Progenitor cell of endocrine pancreas (in vitro differentiated cells): ENCODE data around the gene RPTOR. TPM values are rescaled to one million over a fixed set of nuclear protein-coding genes. Genes with fewer than 3 reads are reported as not detected.
"Not testable (repeated sequence)": the region's sequence is repeated elsewhere in the genome, so short reads cannot be mapped to it uniquely, and the experiment has no call there.

Experiments
- DNase-seq: peaks from one replicate; pipeline ENCODE4 v3.0.0; 2021; ENCODE audit warnings: low spot score; ENCODE audit not compliant: unreplicated experiment
- H3K27ac Mint-ChIP-seq: 2 replicates; pipeline ENCODE4 v1.8.0; 2021; ENCODE audit warnings: mild to moderate bottlenecking, moderate library complexity, mixed read lengths
- H3K27me3 Mint-ChIP-seq: 2 replicates; pipeline ENCODE4 v1.8.0; 2021; ENCODE audit warnings: mixed read lengths
- H3K36me3 Mint-ChIP-seq: 2 replicates; pipeline ENCODE4 v1.8.0; 2022; ENCODE audit warnings: mixed read lengths; ENCODE audit not compliant: insufficient read depth
- H3K4me1 Mint-ChIP-seq: 2 replicates; pipeline ENCODE4 v1.8.0; 2021; ENCODE audit warnings: low read depth, mixed read lengths
- H3K4me3 Mint-ChIP-seq: 2 replicates; pipeline ENCODE4 v1.8.0; 2021; ENCODE audit warnings: low read depth, mild to moderate bottlenecking, moderate library complexity, mixed read lengths
- H3K9me3 Mint-ChIP-seq: 2 replicates; pipeline ENCODE4 v1.8.0; 2021; ENCODE audit warnings: low read depth, mixed read lengths
- total RNA-seq: library from RNA; stranded (reverse); gene quantifications from 2 replicates; pipeline ENCODE4 v1.2.1, GENCODE V29; 2021
- TF ChIP-seq, protein P1 (sequence below): fragments of 200-600 bp; sonication (generic); IDR thresholded peaks from one replicate; pipeline ENCODE4 v1.5.0; 2021; ENCODE audit warnings: antibody characterized with exemption, mild to moderate bottlenecking; ENCODE audit not compliant: unreplicated experiment

The RPTOR gene
- total RNA-seq, 1 donor from 2014 or later, result 40.0 TPM

DNA sequence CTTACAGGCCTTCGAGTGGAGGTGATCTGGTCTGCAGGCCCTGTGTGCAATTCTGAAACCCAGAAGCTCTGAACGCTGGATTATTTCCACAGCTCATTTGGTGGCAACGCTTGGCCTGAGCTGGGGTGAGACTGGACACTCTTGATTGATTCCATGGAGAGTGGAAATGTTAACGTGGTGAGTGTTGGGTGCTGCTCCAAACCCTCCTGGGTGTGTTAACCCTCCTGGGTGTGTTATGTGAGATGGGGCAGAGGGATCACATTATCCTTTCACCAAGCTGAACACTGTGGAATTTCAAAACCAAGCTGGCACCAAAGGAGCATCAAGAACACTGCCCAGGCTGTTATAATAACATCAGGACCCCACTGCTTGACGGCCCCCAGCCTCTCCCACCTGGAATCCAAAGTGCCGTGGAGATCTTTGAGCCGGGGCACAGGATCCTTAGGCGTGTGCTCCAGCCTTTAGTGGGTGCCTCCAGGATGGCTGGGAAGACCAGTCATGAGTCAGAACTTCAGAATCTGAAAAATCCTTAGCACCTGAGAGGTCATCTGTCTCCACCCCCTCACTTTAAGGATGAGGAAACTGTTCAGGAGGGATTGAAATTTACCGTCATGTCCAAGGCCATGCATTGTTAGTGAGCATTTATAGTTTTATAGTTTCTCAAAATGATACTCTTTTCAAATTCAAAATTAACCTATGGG is 75.0 kb downstream of the RPTOR start:
- Mint-ChIP-seq H3K27me3 (peaks cover 2% of the 10 kb centered on the region), H3K4me3 (no peak overlapping the region), H3K9me3 (no peaks in the 10 kb centered on the region), H3K4me1 (peaks cover 2% of the 10 kb centered on the region), H3K27ac (no peak overlapping the region), H3K36me3 (peaks cover 1% of the 10 kb centered on the region)
- no peak for DNase-seq
- TF ChIP-seq, protein P1, sequence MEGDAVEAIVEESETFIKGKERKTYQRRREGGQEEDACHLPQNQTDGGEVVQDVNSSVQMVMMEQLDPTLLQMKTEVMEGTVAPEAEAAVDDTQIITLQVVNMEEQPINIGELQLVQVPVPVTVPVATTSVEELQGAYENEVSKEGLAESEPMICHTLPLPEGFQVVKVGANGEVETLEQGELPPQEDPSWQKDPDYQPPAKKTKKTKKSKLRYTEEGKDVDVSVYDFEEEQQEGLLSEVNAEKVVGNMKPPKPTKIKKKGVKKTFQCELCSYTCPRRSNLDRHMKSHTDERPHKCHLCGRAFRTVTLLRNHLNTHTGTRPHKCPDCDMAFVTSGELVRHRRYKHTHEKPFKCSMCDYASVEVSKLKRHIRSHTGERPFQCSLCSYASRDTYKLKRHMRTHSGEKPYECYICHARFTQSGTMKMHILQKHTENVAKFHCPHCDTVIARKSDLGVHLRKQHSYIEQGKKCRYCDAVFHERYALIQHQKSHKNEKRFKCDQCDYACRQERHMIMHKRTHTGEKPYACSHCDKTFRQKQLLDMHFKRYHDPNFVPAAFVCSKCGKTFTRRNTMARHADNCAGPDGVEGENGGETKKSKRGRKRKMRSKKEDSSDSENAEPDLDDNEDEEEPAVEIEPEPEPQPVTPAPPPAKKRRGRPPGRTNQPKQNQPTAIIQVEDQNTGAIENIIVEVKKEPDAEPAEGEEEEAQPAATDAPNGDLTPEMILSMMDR, result no peak

DNA sequence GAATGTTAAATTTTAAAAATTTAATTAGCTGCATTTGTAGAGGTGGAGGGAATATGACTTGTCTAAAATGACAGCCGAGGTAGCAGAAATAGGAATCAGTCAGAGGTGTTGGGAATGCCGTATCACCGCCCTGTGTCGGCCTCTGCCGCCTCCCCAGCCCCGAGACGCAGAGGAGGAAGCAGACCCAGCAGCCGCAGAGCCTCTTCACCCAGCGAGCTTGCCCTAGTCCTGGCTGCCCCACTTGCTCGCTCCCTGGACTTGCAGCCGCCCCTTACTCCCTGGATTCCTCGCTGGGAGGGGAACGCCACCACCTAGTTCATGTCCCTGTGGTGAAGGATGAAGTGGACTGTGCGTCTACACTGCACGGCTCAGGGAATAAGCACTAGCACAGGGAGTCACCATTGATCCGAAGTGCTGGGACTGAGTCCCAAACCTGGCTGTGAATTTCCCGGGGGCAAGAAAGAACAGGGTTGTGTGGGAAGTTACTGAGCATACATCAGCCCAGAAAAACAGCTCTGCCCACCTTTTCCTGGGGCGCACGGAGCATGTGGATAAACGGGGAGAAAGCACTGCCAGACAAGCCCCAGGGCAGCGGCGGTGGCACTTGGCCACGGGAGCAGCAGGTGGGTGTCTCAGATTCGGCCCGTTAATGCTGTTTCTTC is 76.8 kb downstream of the RPTOR start:
- Mint-ChIP-seq H3K4me3 (no peak overlapping the region), H3K27me3 (peaks cover 2% of the 10 kb centered on the region), H3K36me3 (peaks cover 5% of the 10 kb centered on the region), H3K4me1 (peaks cover 3% of the 10 kb centered on the region), H3K9me3 (no peaks in the 10 kb centered on the region), H3K27ac (no peak overlapping the region)
- TF ChIP-seq, protein P1, result no peak
- DNase-seq, result no peak

DNA sequence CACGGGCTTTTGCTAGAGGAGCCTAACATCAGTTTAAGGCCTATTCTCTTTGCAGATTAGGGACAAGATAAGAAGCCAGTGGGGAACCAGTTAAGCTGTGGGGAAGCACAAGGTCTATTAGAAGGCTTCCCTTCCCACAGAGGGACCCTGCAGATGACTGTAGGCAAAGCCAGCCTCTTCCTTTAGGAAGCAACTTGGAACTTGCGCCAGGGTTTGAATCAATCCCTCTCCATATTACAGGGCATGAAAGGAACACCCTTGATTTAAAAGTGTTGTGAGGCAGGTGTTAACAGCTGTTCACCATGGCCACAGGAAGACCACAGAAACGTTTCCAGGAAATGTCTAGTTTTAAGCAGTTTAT is 77.3 kb downstream of the RPTOR start:
- Mint-ChIP-seq H3K4me3 (no peak overlapping the region), H3K9me3 (no peaks in the 10 kb centered on the region), H3K36me3 (peaks cover 8% of the 10 kb centered on the region), H3K27ac (no peak overlapping the region), H3K27me3 (peaks cover 2% of the 10 kb centered on the region), H3K4me1 (peaks cover 3% of the 10 kb centered on the region)
- no peak for DNase-seq
- TF ChIP-seq, protein P1, result no peak

DNA sequence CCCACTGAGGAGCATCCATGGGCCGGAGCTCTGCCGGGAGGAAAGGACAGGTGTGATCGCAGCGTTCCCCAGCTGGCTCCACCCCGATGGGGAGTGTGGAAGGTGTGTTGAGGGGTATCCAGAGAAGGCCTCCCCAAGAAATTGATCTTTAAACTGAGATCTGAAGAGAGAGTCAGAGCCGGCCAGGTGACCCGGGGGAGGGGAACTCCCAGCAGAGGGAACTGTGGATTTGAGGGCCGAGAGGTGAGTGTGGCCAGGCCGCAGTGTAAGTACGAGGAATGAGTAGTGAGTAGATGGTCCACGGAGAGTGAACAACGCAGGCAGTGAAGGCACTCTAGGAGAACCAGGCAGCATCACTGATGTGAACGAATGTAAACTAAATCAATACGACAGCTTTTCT is 80.2 kb downstream of the RPTOR start:
- peaks cover 3% of the 10 kb centered on the region for H3K4me1 Mint-ChIP-seq
- H3K4me3 Mint-ChIP-seq, result no peak overlapping the region
- no peak for DNase-seq
- peaks cover 2% of the 10 kb centered on the region for H3K27me3 Mint-ChIP-seq
- H3K9me3 Mint-ChIP-seq, result no peaks in the 10 kb centered on the region
- no peak overlapping the region for H3K27ac Mint-ChIP-seq
- TF ChIP-seq, protein P1, result no peak
- H3K36me3 Mint-ChIP-seq, result peaks cover 12% of the 10 kb centered on the region

DNA sequence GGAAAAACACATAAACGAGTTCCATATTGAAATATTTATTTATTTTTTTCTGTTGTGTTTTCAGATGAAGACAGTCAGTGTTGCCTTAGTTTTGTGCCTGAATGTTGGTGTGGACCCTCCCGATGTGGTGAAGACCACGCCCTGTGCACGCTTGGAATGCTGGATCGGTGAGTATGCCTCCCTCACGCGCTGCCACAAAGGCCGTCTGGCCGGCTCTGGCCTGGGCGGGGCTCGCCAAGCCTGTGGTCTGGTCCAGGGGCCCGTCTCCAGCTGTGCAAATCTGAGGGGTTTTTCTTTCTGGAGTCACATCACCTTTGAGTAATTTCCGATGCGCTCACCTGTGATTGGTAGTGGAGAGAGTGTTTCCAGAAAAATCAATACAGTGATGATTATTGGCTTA is 81.0 kb downstream of the RPTOR start:
- H3K9me3 Mint-ChIP-seq, result no peaks in the 10 kb centered on the region

DNA sequence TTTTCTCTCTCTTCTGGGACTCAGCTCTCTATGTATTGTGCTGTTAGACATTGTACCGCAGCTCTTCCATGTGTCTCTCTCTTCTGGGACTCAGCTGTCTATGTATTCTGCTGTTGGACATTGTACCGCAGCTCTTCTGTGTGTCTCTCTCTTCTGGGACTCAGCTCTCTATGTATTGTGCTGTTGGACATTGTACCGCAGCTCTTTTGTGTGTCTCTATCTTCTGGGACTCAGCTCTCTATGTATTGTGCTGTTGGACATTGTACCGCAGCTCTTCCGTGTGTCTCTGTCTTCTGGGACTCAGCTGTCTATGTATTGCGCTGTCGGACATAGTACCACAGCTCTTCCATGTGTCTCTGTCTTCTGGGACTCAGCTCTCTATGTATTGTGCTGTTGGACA is 84.2 kb downstream of the RPTOR start:
- H3K27ac Mint-ChIP-seq, H3K9me3 Mint-ChIP-seq, H3K27me3 Mint-ChIP-seq, H3K4me3 Mint-ChIP-seq, H3K4me1 Mint-ChIP-seq, DNase-seq: not testable (repeated sequence)
- H3K36me3 Mint-ChIP-seq, result peaks cover 12% of the 10 kb centered on the region

More for the DNA sequence above, 81.0 kb downstream of the RPTOR start:
- Mint-ChIP-seq H3K27me3 (peaks cover 2% of the 10 kb centered on the region), H3K4me1 (peaks cover 3% of the 10 kb centered on the region), H3K27ac (no peak overlapping the region), H3K4me3 (no peak overlapping the region), H3K36me3 (peaks cover 12% of the 10 kb centered on the region)
- TF ChIP-seq, protein P1, result no peak
- DNase-seq, result no peak
